Myocyte (in vitro differentiated cells): ENCODE measurements around the gene SNX3. TPM values are rescaled to one million over a fixed set of nuclear protein-coding genes. Genes with fewer than 3 reads are reported as not detected.
A peak's percentile ranks its signal among the peaks of the same experiment; 100 is the strongest.

Experiments used
- DNase-seq: peaks from one replicate; pipeline ENCODE4 v3.0.0-alpha.2; 2012; ENCODE audit warnings: low read depth
- total RNA-seq: library from RNA; depleted of rRNA; stranded (reverse); fragments of >200 nt; gene quantifications from 2 replicates; pipeline ENCODE4 v1.2.3, GENCODE V29; 2014

Gene SNX3
- total RNA-seq, 1 donor from 2014 or later, result 181 TPM

GRCh38 chr6:108207013-108207412 is 53.8 kb downstream of the SNX3 start:
- no peak for DNase-seq

GRCh38 chr6:108203189-108204112 is 57.4 kb downstream of the SNX3 start:
- peak; percentile 37 for DNase-seq

GRCh38 chr6:108200631-108201030 is 60.2 kb downstream of the SNX3 start:
- DNase-seq, result peak; percentile 7

GRCh38 chr6:108200186-108200585 is 60.7 kb downstream of the SNX3 start:
- no peak for DNase-seq

GRCh38 chr6:108198761-108199498 is 61.9 kb downstream of the SNX3 start:
- DNase-seq, result no peak

- DNase-seq, result no peak
Measured at GRCh38 chr6:108195209-108195608, 65.6 kb downstream of the SNX3 start.

GRCh38 chr6:108194503-108194902 is 66.3 kb downstream of the SNX3 start:
- DNase-seq, result no peak

- DNase-seq, result no peak
Measured at GRCh38 chr6:108193835-108194234, 67.0 kb downstream of the SNX3 start.

- no peak for DNase-seq
Measured at GRCh38 chr6:108193131-108193530, 67.7 kb downstream of the SNX3 start.

GRCh38 chr6:108187519-108187918 is 73.3 kb downstream of the SNX3 start:
- no peak for DNase-seq

GRCh38 chr6:108186226-108186625 is 74.6 kb downstream of the SNX3 start:
- no peak for DNase-seq

- DNase-seq, result no peak
Measured at GRCh38 chr6:108180776-108181175, 80.1 kb downstream of the SNX3 start.

GRCh38 chr6:108180266-108180665 is 80.6 kb downstream of the SNX3 start:
- DNase-seq, result no peak

GRCh38 chr6:108179741-108180140 is 81.1 kb downstream of the SNX3 start:
- no peak for DNase-seq

- no peak for DNase-seq
Measured at GRCh38 chr6:108176281-108177089, 84.4 kb downstream of the SNX3 start.

- DNase-seq, result no peak
Measured at GRCh38 chr6:108175592-108176279, 85.1 kb downstream of the SNX3 start.

GRCh38 chr6:108175176-108175591 is 85.7 kb downstream of the SNX3 start:
- no peak for DNase-seq

GRCh38 chr6:108174371-108175175 is 86.3 kb downstream of the SNX3 start:
- DNase-seq, result peak; percentile 22

GRCh38 chr6:108171918-108172516 is 88.8 kb downstream of the SNX3 start:
- no peak for DNase-seq
